HEK293 (cell line): ENCODE data around the gene PLCB3.
A peak's percentile ranks its signal among the peaks of the same experiment; 100 is the strongest.
"Not testable (repeated sequence)": the region's sequence is repeated elsewhere in the genome, so short reads cannot be mapped to it uniquely, and the experiment has no call there.

ENCODE experiments used
- CTCF ChIA-PET: fragments of 350-600 bp; formaldehyde crosslinking; extraction: SDS; loops from one replicate; lab custom pipeline; 2021; ENCODE audit warnings: antibody characterized with exemption; lab: Yijun Ruan, JAX
- POLR2A ChIA-PET: fragments of 300-600 bp; formaldehyde crosslinking; extraction: SDS; loops from one replicate; lab custom pipeline; 2020; ENCODE audit warnings: antibody characterized with exemption, inconsistent platforms; lab: Yijun Ruan, JAX
- H3K27ac ChIP-seq: fragments of 200-500 bp; sonication (Bioruptor generic); 2 replicates; pipeline ENCODE4 v1.5.1; 2014; ENCODE audit warnings: low read depth, low read length, control low read depth, inconsistent platforms; ENCODE audit errors: extremely low read depth
- H3K36me3 ChIP-seq, 2 experiments: fragments of 200-500 bp in 1 of 2; sonication (Bioruptor generic) in 1 of 2; 1 replicate in 1 of 2; 2 replicates in 1 of 2; pipeline ENCODE4 v1.5.1; 2014 to 2017; ENCODE audit warnings: inconsistent platforms in 2 of 2, low read length in 2 of 2; ENCODE audit not compliant: control insufficient read depth in 2 of 2, insufficient read depth in 1 of 2
- H3K4me1 ChIP-seq: fragments of 200-500 bp; sonication (Bioruptor generic); 2 replicates; pipeline ENCODE4 v1.5.1; 2014; ENCODE audit warnings: mild to moderate bottlenecking, low read length, inconsistent platforms; ENCODE audit not compliant: control insufficient read depth, insufficient read depth
- H3K4me3 ChIP-seq: 2 replicates; pipeline ENCODE4 v1.5.1; 2011; ENCODE audit warnings: low read depth, mild to moderate bottlenecking, control low read depth, low read length, moderate library complexity
- H3K9me3 ChIP-seq: fragments of 200-500 bp; sonication (Bioruptor generic); 2 replicates; pipeline ENCODE4 v1.5.1; 2014; ENCODE audit warnings: low read depth, low read length, inconsistent platforms; ENCODE audit not compliant: control insufficient read depth, insufficient read depth
- BCL6B ChIP-seq: fragments of 450-650 bp; formaldehyde crosslinking; IDR thresholded peaks from 2 replicates; pipeline ENCODE4 v1.5.1; 2017; ENCODE audit warnings: missing biosample characterization, missing genetic modification characterization
- KLF16 ChIP-seq: fragments of 450-650 bp; formaldehyde crosslinking; IDR thresholded peaks from 2 replicates; pipeline ENCODE4 v1.5.1; 2017; ENCODE audit warnings: missing biosample characterization, missing genetic modification characterization
- KLF17 ChIP-seq: fragments of 450-650 bp; formaldehyde crosslinking; IDR thresholded peaks from 2 replicates; pipeline ENCODE4 v1.5.1; 2016; ENCODE audit warnings: missing biosample characterization, missing genetic modification characterization
- KLF7 ChIP-seq: fragments of 450-650 bp; formaldehyde crosslinking; IDR thresholded peaks from 2 replicates; pipeline ENCODE4 v1.5.1; 2016; ENCODE audit warnings: missing biosample characterization, missing genetic modification characterization, borderline replicate concordance
- REPIN1 ChIP-seq: fragments of 450-650 bp; formaldehyde crosslinking; IDR thresholded peaks from 2 replicates; pipeline ENCODE4 v1.5.1; 2017; ENCODE audit warnings: missing biosample characterization, missing genetic modification characterization, low read depth
- REST ChIP-seq: fragments of 450-650 bp; formaldehyde crosslinking; IDR thresholded peaks from 2 replicates; pipeline ENCODE4 v1.5.1; 2016; ENCODE audit warnings: missing biosample characterization, missing genetic modification characterization
- SP3 ChIP-seq: fragments of 450-650 bp; formaldehyde crosslinking; IDR thresholded peaks from 2 replicates; pipeline ENCODE4 v1.5.1; 2016; ENCODE audit warnings: missing biosample characterization, missing genetic modification characterization
- ZBTB1 ChIP-seq: fragments of 450-650 bp; formaldehyde crosslinking; IDR thresholded peaks from 2 replicates; pipeline ENCODE4 v1.5.1; 2016; ENCODE audit warnings: missing biosample characterization, missing genetic modification characterization
- ZBTB21 ChIP-seq: fragments of 450-650 bp; formaldehyde crosslinking; IDR thresholded peaks from 2 replicates; pipeline ENCODE4 v1.5.1; 2017; ENCODE audit warnings: missing biosample characterization, missing genetic modification characterization
- ZEB2 ChIP-seq: fragments of 450-650 bp; formaldehyde crosslinking; IDR thresholded peaks from 2 replicates; pipeline ENCODE4 v1.5.1; 2016; ENCODE audit warnings: missing biosample characterization, missing genetic modification characterization
- ZFP37 ChIP-seq: fragments of 450-650 bp; formaldehyde crosslinking; IDR thresholded peaks from 2 replicates; pipeline ENCODE4 v1.5.1; 2016; ENCODE audit warnings: missing biosample characterization, missing genetic modification characterization
- ZFP69B ChIP-seq: fragments of 450-650 bp; formaldehyde crosslinking; IDR thresholded peaks from 2 replicates; pipeline ENCODE4 v1.5.1; 2016; ENCODE audit warnings: missing biosample characterization, missing genetic modification characterization
- ZNF155 ChIP-seq: fragments of 450-650 bp; formaldehyde crosslinking; IDR thresholded peaks from 2 replicates; pipeline ENCODE4 v1.5.1; 2016; ENCODE audit warnings: missing biosample characterization, missing genetic modification characterization
- ZNF292 ChIP-seq: fragments of 450-650 bp; formaldehyde crosslinking; IDR thresholded peaks from 2 replicates; pipeline ENCODE4 v1.5.1; 2016; ENCODE audit warnings: low read depth, missing biosample characterization, missing genetic modification characterization, borderline replicate concordance
- ZNF335 ChIP-seq: fragments of 450-650 bp; formaldehyde crosslinking; conservative IDR thresholded peaks from 2 replicates; pipeline ENCODE4 v1.5.1; 2016; ENCODE audit warnings: missing biosample characterization, missing genetic modification characterization
- ZNF350 ChIP-seq: fragments of 450-650 bp; formaldehyde crosslinking; IDR thresholded peaks from 2 replicates; pipeline ENCODE4 v1.5.0; 2017; ENCODE audit warnings: missing biosample characterization, mild to moderate bottlenecking, missing genetic modification characterization
- ZNF521 ChIP-seq: fragments of 450-650 bp; formaldehyde crosslinking; IDR thresholded peaks from 2 replicates; pipeline ENCODE4 v1.5.1; 2017; ENCODE audit warnings: missing biosample characterization, mild to moderate bottlenecking, missing genetic modification characterization
- ZNF692 ChIP-seq: fragments of 450-650 bp; formaldehyde crosslinking; IDR thresholded peaks from 2 replicates; pipeline ENCODE4 v1.5.1; 2016; ENCODE audit warnings: missing biosample characterization, missing genetic modification characterization

PLCB3 gene

DNA sequence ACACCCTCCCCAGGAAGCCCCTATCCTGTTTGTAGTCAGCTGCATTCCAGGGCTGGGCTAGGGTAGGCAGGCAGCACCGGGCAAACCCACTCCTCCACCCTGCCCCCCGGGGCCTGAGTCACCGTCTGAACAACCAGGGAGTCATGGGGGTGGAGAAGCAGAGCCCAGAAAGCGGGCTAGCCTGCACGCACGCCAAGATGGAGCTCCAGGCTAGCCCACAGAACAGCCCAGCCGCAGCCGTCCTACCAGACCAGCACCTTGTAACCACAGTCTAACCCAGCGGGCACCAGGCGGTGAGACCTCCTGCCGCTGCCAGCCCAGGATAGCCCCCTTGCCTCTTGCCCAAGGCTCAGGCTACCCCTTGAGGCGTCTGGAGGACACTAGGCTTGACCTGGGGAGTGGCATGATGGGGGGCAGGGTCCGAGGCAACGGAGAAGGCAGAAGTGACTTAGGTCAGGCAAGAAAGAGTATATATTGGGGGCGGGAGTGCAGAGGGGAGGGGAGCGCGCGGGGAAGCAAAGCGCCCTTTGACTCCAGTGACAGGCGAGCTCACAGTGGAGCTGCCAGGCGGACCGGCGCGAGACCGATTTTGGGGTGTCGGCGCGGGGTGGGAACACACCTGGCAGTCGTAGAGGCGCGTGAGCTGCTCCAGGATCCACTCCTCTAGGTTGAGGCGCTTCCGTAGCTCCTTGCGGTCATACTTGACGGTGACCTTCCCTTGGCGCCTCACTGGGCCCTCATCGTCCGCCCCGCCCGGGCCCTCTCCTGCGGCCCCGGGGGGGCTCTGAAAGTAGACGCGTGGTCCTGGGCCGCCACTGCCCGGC lies 5.3 kb upstream of the PLCB3 start (continued):
- TF ChIP-seq ZNF350 (tag by site-specific recombination), result no peak
- TF ChIP-seq ZFP37 (tag by site-specific recombination), result no peak
- no peak for TF ChIP-seq ZBTB1 (tag by site-specific recombination)
- TF ChIP-seq ZEB2 (tag by site-specific recombination), result peak; percentile 69
- TF ChIP-seq SP3, result peak; percentile 33; the same call in 1 of the 2 replicates
- TF ChIP-seq ZNF521 (tag by site-specific recombination), result no peak
- TF ChIP-seq ZBTB21 (tag by site-specific recombination), result no peak
- TF ChIP-seq REPIN1 (tag by site-specific recombination), result no peak
- TF ChIP-seq KLF16 (tag by site-specific recombination), result peak; percentile 17; the same call in 1 of the 2 replicates
- peak; percentile 59 for TF ChIP-seq ZNF335 (tag by site-specific recombination)
- TF ChIP-seq KLF17 (tag by site-specific recombination), result peak; percentile 85
- no peak for TF ChIP-seq ZNF692
- no peak for TF ChIP-seq ZFP69B (tag by site-specific recombination)
- TF ChIP-seq ZNF292 (tag by site-specific recombination), result no peak
- no peak for TF ChIP-seq ZNF155 (tag by site-specific recombination)
- TF ChIP-seq KLF7 (tag by site-specific recombination), result peak; percentile 25; the same call in 1 of the 2 replicates
- no peak for TF ChIP-seq REST (tag by site-specific recombination)
- no peak for TF ChIP-seq BCL6B

DNA sequence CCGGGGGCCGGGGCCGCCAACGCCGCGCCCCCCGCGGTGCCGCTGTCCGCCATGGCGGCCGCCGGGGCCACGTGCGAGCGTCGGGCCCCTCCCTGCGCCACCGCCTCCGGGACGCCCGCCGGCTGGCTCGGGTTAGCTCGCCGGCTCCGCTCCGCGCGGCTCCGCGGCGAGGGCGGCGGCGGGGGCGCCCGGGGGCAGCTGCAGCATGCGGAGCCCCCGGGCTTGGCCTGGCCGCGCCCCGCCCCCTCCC lies 4.8 kb upstream of the PLCB3 start:
- Histone ChIP-seq H3K36me3 (peaks cover 0 to 20% of the 10 kb centered on the region in 2 experiments; a peak in 1 of 3 replicates), H3K4me3 (peak overlapping the region; percentile 68), H3K27ac (peak overlapping the region; percentile 66; the same call in 1 of the 2 replicates)
- not testable (repeated sequence) for H3K9me3 ChIP-seq, H3K4me1 ChIP-seq
- CTCF ChIA-PET, result interaction anchor here (1.7 kb wide), 2 partner anchors 8 to 58 kb away, joined by 5 to 8 read pairs; no protein-coding TSS in a partner anchor
- POLR2A ChIA-PET, result interaction anchor here (1.1 to 7.2 kb wide), 6 partner anchors 14 to 71 kb away, joined by 3 to 96 read pairs (median 8); partner anchors contain the start of genes NUDT22, PRDX5, TRMT112 and TRPT1
